Heart right ventricle (tissue), 16 donors: ENCODE results near the gene ZMYND19. TPM values are rescaled to one million over a fixed set of nuclear protein-coding genes. Genes with fewer than 3 reads are reported as not detected.
A peak's percentile ranks its signal among the peaks of the same experiment; 100 is the strongest.

Experiments
- ATAC-seq, 8 donors: fragments of 200-7000 bp; cut with Tn5 transposase; one replicate each; pipeline ENCODE4 v1.9.1; 2020; ENCODE audit warnings: mild to moderate bottlenecking in 8 of 8, moderate library complexity in 8 of 8, moderate number of reproducible peaks in 1 of 8
- DNase-seq, 2 donors: peaks; one replicate each; pipeline ENCODE4 v3.0.0-alpha.2; 2020
- H3K27ac ChIP-seq, 10 donors: fragments of 200-600 bp; sonication (generic) in 2 of 10; one replicate each; pipeline versions ENCODE4 v1.5.0 to v1.8.0; 2020 to 2022; ENCODE audit warnings: mild to moderate bottlenecking in 3 of 10
- H3K27me3 ChIP-seq, 7 donors: fragments of 200-600 bp; one replicate each; pipeline ENCODE4 v1.8.0; 2021 to 2022; ENCODE audit warnings: mild to moderate bottlenecking in 2 of 7
- H3K36me3 ChIP-seq, 9 donors: fragments of 200-600 bp; sonication (generic) in 1 of 9; one replicate each; pipeline versions ENCODE4 v1.5.0 to v1.8.0; 2020 to 2022; ENCODE audit warnings: mild to moderate bottlenecking in 2 of 9
- H3K4me1 ChIP-seq, 9 donors: fragments of 200-600 bp; sonication (generic) in 1 of 9; one replicate each; pipeline versions ENCODE4 v1.5.0 to v1.8.0; 2020 to 2022; ENCODE audit warnings: mild to moderate bottlenecking in 4 of 9
- H3K4me3 ChIP-seq, 10 donors: fragments of 200-600 bp; sonication (generic) in 2 of 10; one replicate each; pipeline versions ENCODE4 v1.5.0 to v1.8.0; 2020 to 2022; ENCODE audit warnings: mild to moderate bottlenecking in 7 of 10, moderate library complexity in 2 of 10
- H3K9me3 ChIP-seq, 11 donors: fragments of 200-600 bp in 10 of 11; sonication (generic) in 2 of 11; one replicate each; pipeline versions ENCODE4 v1.5.0 to v1.8.0; 2013 to 2022; ENCODE audit warnings: mild to moderate bottlenecking in 2 of 11, control low read depth in 1 of 11, moderate library complexity in 1 of 11
- CTCF ChIP-seq, 9 donors: fragments of 200-600 bp; sonication (generic) in 2 of 9; IDR thresholded peaks; one replicate each; pipeline versions ENCODE4 v1.5.0 to v1.8.0; 2021 to 2022; ENCODE audit warnings: antibody characterized with exemption in 9 of 9, mild to moderate bottlenecking in 5 of 9, moderate library complexity in 1 of 9
- WGBS, 2 donors: extraction: QIAGEN DNeasy Blood & Tissue Kit; methylation state at CpG; one replicate each; pipeline ENCODE4 v1.1.7; 2013; ENCODE audit warnings: inconsistent platforms in 1 of 2; 5-methylcytosine and 5-hydroxymethylcytosine counted together
- intact Hi-C, 10 donors: fragments of 100-400 bp; cut with DNase I; formaldehyde crosslinking; loops; one replicate each; pipeline versions ENCODE4 v1.11.1 to v1.14.2; 2022
- polyA plus RNA-seq, 2 donors: library from polyadenylated mRNA; stranded (reverse); fragments of 200-250 nt; gene quantifications; one replicate each; pipeline ENCODE4 v1.2.3, GENCODE V29; 2013
- total RNA-seq, 10 donors: library from RNA; stranded (reverse); fragmentation: NEBNext Ultra II Directional in 3 of 10; extraction: Animal tissue kit (Norgen Biotek cat#: 25700) in 3 of 10; gene quantifications; one replicate each; pipeline versions ENCODE4 v1.2.1 to v1.2.4, GENCODE V29; 2021 to 2023
- donor health status: Arrhythmogenic right ventricular cardiomyopathy.
- donor health status: ischemic (EF 13 %, LVEDD 7.1; RV severe dilation, severe dysfunction).
- donor health status: healthy with polysubstance abuse.
- donor health status: DM: no; HTN: yes; CAD: no.
- donor health status: DM: no; HTN: no; CAD: no.
- donor health status: ischemic (EF 25% LVEDD 6.9; RV normal size, moderate dysfunction).
- donor health status: ischemic (EF 25% LVEDD 5.7; RV mildly dilated, moderate dysfunction).
- donor health status: healthy.
- donor health status: DM: yes; HTN: yes; CAD: no.
- donor health status: Ischemic cardiomyopathy.
- donor health status: ischemic (EF 35%, LVEDD 5.7; RV mildly dilated, moderate dysfunction).
- donor health status: nonischemic (EF 11% LVEDD 7.7; RV severe dilation, severe dysfunction).
- donor health status: DM: yes; HTN: yes; CAD: no.
- donor health status: PGD.
- donor health status: ischemic (EF 29% LVEDD 5.4; RV normal size, mild dysfunction).
- donor health status: nonischemic (EF 23%, LVEDD 6.1; RV moderate dilation, normal function).

ZMYND19 gene
- total and polyA plus RNA-seq, 12 donors = 8.0 to 22.3 (median 9.2) TPM

- DNase-seq (peak in 1 of 2 donors; percentile 30), ATAC-seq (peak in 6 of 8 donors; percentile 16 to 69 (median 58))
- intact Hi-C loops = no loop called here
- TF ChIP-seq CTCF (IDR thresholded peaks at IDR 0.05) = peak in 5 of 9 donors; percentile 17 to 44 (median 35)
- Histone ChIP-seq H3K27ac (peak overlapping the region in 9 of 10 donors; percentile 0 to 72 (median 62)), H3K4me3 (peak overlapping the region in 1 of 10 donors; percentile 1), H3K4me1 (peaks cover 15 to 60% (median 43%) of the 10 kb centered on the region in 9 donors), H3K27me3 (no peaks in the 10 kb centered on the region), H3K9me3 (no peaks in the 10 kb centered on the region), H3K36me3 (peaks cover 0 to 60% (median 23%) of the 10 kb centered on the region in 9 donors)
- 43 to 54% methylated on average over 12 of the region's 12 CpGs for WGBS, 2 donors
Measured at GRCh38 chr9:137575716-137576411, 14.4 kb downstream of the ZMYND19 start.

- H3K4me1 ChIP-seq = peaks cover 15 to 56% (median 43%) of the 10 kb centered on the region in 9 donors
- no peaks in the 10 kb centered on the region for H3K9me3 ChIP-seq
- DNase-seq = no peak
- peak in 1 of 8 donors; percentile 9 for ATAC-seq
- no peaks in the 10 kb centered on the region for H3K27me3 ChIP-seq
- 41 to 50% methylated on average over 9 of the region's 9 CpGs for WGBS, 2 donors
- H3K36me3 ChIP-seq = peaks cover 0 to 65% (median 23%) of the 10 kb centered on the region in 9 donors
- peak overlapping the region in 8 of 10 donors; percentile 0 to 72 (median 62) for H3K27ac ChIP-seq
- intact Hi-C loops = no loop called here
- H3K4me3 ChIP-seq = no peak overlapping the region
- TF ChIP-seq CTCF (IDR thresholded peaks at IDR 0.05) = no peak
Measured at GRCh38 chr9:137575364-137575715, 15.0 kb downstream of the ZMYND19 start.

GRCh38 chr9:137574192-137574591, 16.1 kb downstream of the ZMYND19 start:
- Histone ChIP-seq H3K27me3 (no peaks in the 10 kb centered on the region), H3K9me3 (no peaks in the 10 kb centered on the region), H3K36me3 (peaks cover 0 to 69% (median 23%) of the 10 kb centered on the region in 9 donors), H3K4me3 (no peak overlapping the region), H3K27ac (peak overlapping the region in 2 of 10 donors; percentile 62 to 72), H3K4me1 (peaks cover 15 to 48% (median 39%) of the 10 kb centered on the region in 9 donors)
- no peak for ATAC-seq
- intact Hi-C loops = no loop called here
- no peak for DNase-seq
- no peak for TF ChIP-seq CTCF (IDR thresholded peaks at IDR 0.05)
- WGBS, 2 donors = 84 to 92% methylated on average over 10 of the region's 10 CpGs

- ATAC-seq = no peak
- intact Hi-C loops = no loop called here
- H3K27ac ChIP-seq = no peak overlapping the region
- H3K9me3 ChIP-seq = no peaks in the 10 kb centered on the region
- H3K27me3 ChIP-seq = no peaks in the 10 kb centered on the region
- DNase-seq = no peak
- peaks cover 6 to 17% (median 13%) of the 10 kb centered on the region in 9 donors for H3K4me1 ChIP-seq
- peaks cover 0 to 62% (median 23%) of the 10 kb centered on the region in 9 donors for H3K36me3 ChIP-seq
- no peak for TF ChIP-seq CTCF (IDR thresholded peaks at IDR 0.05)
- WGBS, 2 donors = 97 to 99% methylated on average over 3 of the region's 3 CpGs
- H3K4me3 ChIP-seq = no peak overlapping the region
Measured at GRCh38 chr9:137570566-137570965, 19.7 kb downstream of the ZMYND19 start.
